GM12878 (cell line): Measurements from ENCODE around the gene TCIRG1. TPM values are rescaled to one million over a fixed set of nuclear protein-coding genes. Genes with fewer than 3 reads are reported as not detected.

Source experiments
- ASH2L ChIP-seq: fragments of 300-600, 200-600 bp; sonication (generic); IDR thresholded peaks from 2 replicates; pipeline ENCODE4 v1.6.1; 2017; ENCODE audit warnings: low read depth, mild to moderate bottlenecking, borderline replicate concordance
- BHLHE40 ChIP-seq, 2 experiments: fragments of 450-650 bp in 1 of 2; IDR thresholded peaks; 2 replicates each; pipeline ENCODE4 v1.6.1; 2011 to 2017; ENCODE audit warnings: low read depth in 2 of 2, borderline replicate concordance in 1 of 2, improper control_type of control experiment in 1 of 2, low read length in 1 of 2, mild to moderate bottlenecking in 1 of 2
- CBX3 ChIP-seq: fragments of 200-600 bp; sonication (generic); IDR thresholded peaks from 2 replicates; pipeline ENCODE4 v1.6.1; 2016; ENCODE audit warnings: low read depth, borderline replicate concordance
- CBX5 ChIP-seq: sonication (generic); IDR thresholded peaks from 2 replicates; pipeline ENCODE4 v1.6.1; 2016; ENCODE audit warnings: low read depth, moderate library complexity, mild to moderate bottlenecking, inconsistent platforms
- EP300 ChIP-seq, 2 experiments: fragments of 150-350 bp in 1 of 2; IDR thresholded peaks; 2 replicates each; pipeline ENCODE4 v1.6.1; 2011 to 2012; ENCODE audit warnings: low read depth in 2 of 2, low read length in 2 of 2, borderline replicate concordance in 1 of 2, improper control_type of control experiment in 1 of 2, inconsistent platforms in 1 of 2; ENCODE audit not compliant: control insufficient read depth in 1 of 2
- HDAC6 ChIP-seq: fragments of 200-600 bp; sonication (generic); IDR thresholded peaks from one replicate; pipeline ENCODE4 v1.8.0; 2017; ENCODE audit warnings: antibody characterized with exemption; ENCODE audit not compliant: unreplicated experiment
- IRF4 ChIP-seq: IDR thresholded peaks from 2 replicates; pipeline ENCODE4 v1.6.1; 2011; ENCODE audit warnings: low read depth, low read length
- MEF2A ChIP-seq: IDR thresholded peaks from 2 replicates; pipeline ENCODE4 v1.6.1; 2011; ENCODE audit warnings: low read depth, mild to moderate bottlenecking, low read length, moderate library complexity; ENCODE audit not compliant: insufficient read depth
- NR2C1 ChIP-seq: fragments of 450-650 bp; IDR thresholded peaks from 2 replicates; pipeline ENCODE4 v1.6.1; 2017; ENCODE audit warnings: antibody characterized with exemption, mild to moderate bottlenecking, moderate library complexity
- POLR2A ChIP-seq: IDR thresholded peaks from 2 replicates; pipeline ENCODE4 v1.6.1; 2011; ENCODE audit warnings: low read depth, mild to moderate bottlenecking, low read length
- POLR2AphosphoS2 ChIP-seq: IDR thresholded peaks from 2 replicates; pipeline ENCODE4 v1.6.1; 2011; ENCODE audit warnings: low read depth, mild to moderate bottlenecking, low read length, improper control_type of control experiment, moderate library complexity
- RBBP5 ChIP-seq: fragments of 200-600 bp; sonication (generic); conservative IDR thresholded peaks from 2 replicates; pipeline ENCODE4 v1.6.1; 2016
- RUNX3 ChIP-seq: IDR thresholded peaks from 2 replicates; pipeline ENCODE4 v1.6.1; 2012; ENCODE audit warnings: low read length, inconsistent platforms
- SMC3 ChIP-seq: IDR thresholded peaks from 2 replicates; pipeline ENCODE4 v1.6.1; 2011; ENCODE audit warnings: low read length, improper control_type of control experiment, borderline replicate concordance
- SREBF1 ChIP-seq: IDR thresholded peaks from 2 replicates; pipeline ENCODE4 v1.6.1; 2012; ENCODE audit warnings: mild to moderate bottlenecking, low read length
- SUPT20H ChIP-seq: IDR thresholded peaks from 2 replicates; pipeline ENCODE4 v1.6.1; 2011; ENCODE audit warnings: low read depth, mild to moderate bottlenecking, low read length, moderate library complexity, borderline replicate concordance; ENCODE audit not compliant: control insufficient read depth
- SUZ12 ChIP-seq: fragments of 200-600 bp; sonication (generic); IDR thresholded peaks from one replicate; pipeline ENCODE4 v1.6.1; 2018; ENCODE audit warnings: antibody characterized with exemption, mild to moderate bottlenecking; ENCODE audit not compliant: unreplicated experiment
- TARDBP ChIP-seq: IDR thresholded peaks from 2 replicates; pipeline ENCODE4 v1.6.1; 2016; ENCODE audit warnings: borderline replicate concordance
- polyA plus RNA-seq, 11 experiments: library from polyadenylated mRNA; depleted of rRNA in 4 of 11; unstranded in 6 of 11; stranded (reverse) in 5 of 11; fragments of >200 nt; fragmentation: Nextera tagmentation in 4 of 11; fragmentation: Illumina TruSeq in 1 of 11; extraction: Ambion mirVana in 4 of 11; extraction: Trizol in 1 of 11; gene quantifications; 1 replicate in 1 of 11; 2 replicates in 10 of 11; pipeline versions ENCODE4 v1.2.1 to v1.2.3, GENCODE V29; 2011 to 2016; ENCODE audit warnings: inconsistent platforms in 2 of 11, missing spikeins in 2 of 11, low read depth in 1 of 11
- total RNA-seq, 4 experiments: library from RNA; depleted of rRNA in 3 of 4; stranded (reverse); fragments of >200 nt in 3 of 4; fragmentation: Illumina TruSeq in 1 of 4; extraction: Trizol in 1 of 4; gene quantifications; 2 replicates each; pipeline versions ENCODE4 v1.2.1 to v1.2.3, GENCODE V29; 2013 to 2021
- TF ChIP-seq, protein P1 (sequence below): fragments of 450-650 bp; IDR thresholded peaks from 2 replicates; pipeline ENCODE4 v1.6.1; 2018; ENCODE audit warnings: mild to moderate bottlenecking, low read depth, moderate library complexity; ENCODE audit not compliant: partially characterized antibody
- TF ChIP-seq, protein P2 (sequence below): fragments of 450-650 bp; IDR thresholded peaks from 2 replicates; pipeline ENCODE4 v1.6.1; 2018; ENCODE audit warnings: borderline replicate concordance, mild to moderate bottlenecking; ENCODE audit not compliant: partially characterized antibody
- TF ChIP-seq, protein P3 (sequence below): fragments of 150-350 bp; IDR thresholded peaks from 2 replicates; pipeline ENCODE4 v1.6.1; 2014; ENCODE audit warnings: mild to moderate bottlenecking, low read depth, low read length

The TCIRG1 gene
- total and polyA plus RNA-seq, 10 of the 15 experiments (the other 5 are each of a cell fraction or from before 2014, with no cell fraction given), result 0.76 to 218 (median 87.4) TPM

DNA sequence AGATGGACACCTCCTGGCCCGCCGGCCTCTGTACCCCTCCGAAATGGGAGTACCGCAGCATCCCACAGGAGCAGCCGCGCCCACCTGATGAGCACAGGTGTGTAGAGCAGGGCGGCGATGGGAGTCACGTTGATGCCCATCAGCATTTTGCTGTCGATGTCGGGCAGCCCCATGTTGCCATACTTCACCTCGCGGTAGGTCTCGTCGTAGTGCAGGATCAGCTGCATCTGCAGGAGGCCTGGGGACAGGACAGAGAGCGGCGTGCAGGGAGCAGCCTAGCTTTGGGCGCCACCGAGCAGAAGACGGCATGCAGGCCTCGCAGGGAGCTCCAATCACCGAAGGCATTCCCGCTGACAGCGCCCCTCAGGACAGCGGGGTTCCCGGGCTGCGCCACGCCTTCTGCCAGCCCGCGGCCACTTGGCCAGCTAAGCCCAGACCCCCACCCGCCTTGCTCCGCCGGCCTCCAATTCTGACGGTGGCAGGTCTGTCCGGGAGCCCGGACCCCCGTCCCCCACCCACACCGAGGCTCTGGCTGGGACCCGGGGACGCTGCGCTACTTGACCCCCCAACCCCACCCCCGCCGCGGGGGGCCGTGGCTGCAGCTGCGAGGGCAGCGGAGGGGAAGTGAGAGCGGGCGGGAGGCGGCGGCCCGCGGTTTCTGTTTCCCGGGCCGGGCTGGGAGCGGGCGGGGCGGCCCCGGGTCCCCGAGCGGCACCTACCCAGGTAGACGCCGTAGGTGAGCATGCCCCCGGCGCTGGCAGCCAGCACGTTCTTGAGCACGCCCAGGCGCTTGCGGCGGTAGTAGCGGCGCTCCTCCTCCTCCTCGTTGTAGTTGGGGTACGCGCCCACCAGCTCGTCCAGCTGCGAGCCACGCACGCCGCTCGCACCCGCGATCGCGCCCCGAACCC is 35.6 kb upstream of the TCIRG1 start (continued):
- TF ChIP-seq, protein P1, sequence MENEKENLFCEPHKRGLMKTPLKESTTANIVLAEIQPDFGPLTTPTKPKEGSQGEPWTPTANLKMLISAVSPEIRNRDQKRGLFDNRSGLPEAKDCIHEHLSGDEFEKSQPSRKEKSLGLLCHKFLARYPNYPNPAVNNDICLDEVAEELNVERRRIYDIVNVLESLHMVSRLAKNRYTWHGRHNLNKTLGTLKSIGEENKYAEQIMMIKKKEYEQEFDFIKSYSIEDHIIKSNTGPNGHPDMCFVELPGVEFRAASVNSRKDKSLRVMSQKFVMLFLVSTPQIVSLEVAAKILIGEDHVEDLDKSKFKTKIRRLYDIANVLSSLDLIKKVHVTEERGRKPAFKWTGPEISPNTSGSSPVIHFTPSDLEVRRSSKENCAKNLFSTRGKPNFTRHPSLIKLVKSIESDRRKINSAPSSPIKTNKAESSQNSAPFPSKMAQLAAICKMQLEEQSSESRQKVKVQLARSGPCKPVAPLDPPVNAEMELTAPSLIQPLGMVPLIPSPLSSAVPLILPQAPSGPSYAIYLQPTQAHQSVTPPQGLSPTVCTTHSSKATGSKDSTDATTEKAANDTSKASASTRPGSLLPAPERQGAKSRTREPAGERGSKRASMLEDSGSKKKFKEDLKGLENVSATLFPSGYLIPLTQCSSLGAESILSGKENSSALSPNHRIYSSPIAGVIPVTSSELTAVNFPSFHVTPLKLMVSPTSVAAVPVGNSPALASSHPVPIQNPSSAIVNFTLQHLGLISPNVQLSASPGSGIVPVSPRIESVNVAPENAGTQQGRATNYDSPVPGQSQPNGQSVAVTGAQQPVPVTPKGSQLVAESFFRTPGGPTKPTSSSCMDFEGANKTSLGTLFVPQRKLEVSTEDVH, result no peak
- TF ChIP-seq BHLHE40 (IDR thresholded peaks at IDR 0.05; ENCODE audit: borderline replicate concordance in 1 of 2, low read depth in 2 of 2, low read length in 1 of 2) (peak in 1 of 2 experiments; percentile 81; a peak in 3 of 4 replicates), TARDBP (no peak), POLR2A (peak; percentile 49; the same call in 1 of the 2 replicates), MEF2A (no peak), SMC3 (no peak), NR2C1 (no peak), RUNX3 (peak; percentile 55), SUPT20H (no peak), CBX5 (no peak), SREBF1 (no peak), SUZ12 (no peak), RBBP5 (no peak), CBX3 (no peak), POLR2AphosphoS2 (no peak), ASH2L (no peak), HDAC6 (no peak), EP300 (IDR thresholded peaks at IDR 0.05; ENCODE audit: borderline replicate concordance in 1 of 2, control insufficient read depth in 1 of 2, low read depth in 2 of 2, low read length in 2 of 2) (no peak), IRF4 (no peak)
- TF ChIP-seq, protein P2, sequence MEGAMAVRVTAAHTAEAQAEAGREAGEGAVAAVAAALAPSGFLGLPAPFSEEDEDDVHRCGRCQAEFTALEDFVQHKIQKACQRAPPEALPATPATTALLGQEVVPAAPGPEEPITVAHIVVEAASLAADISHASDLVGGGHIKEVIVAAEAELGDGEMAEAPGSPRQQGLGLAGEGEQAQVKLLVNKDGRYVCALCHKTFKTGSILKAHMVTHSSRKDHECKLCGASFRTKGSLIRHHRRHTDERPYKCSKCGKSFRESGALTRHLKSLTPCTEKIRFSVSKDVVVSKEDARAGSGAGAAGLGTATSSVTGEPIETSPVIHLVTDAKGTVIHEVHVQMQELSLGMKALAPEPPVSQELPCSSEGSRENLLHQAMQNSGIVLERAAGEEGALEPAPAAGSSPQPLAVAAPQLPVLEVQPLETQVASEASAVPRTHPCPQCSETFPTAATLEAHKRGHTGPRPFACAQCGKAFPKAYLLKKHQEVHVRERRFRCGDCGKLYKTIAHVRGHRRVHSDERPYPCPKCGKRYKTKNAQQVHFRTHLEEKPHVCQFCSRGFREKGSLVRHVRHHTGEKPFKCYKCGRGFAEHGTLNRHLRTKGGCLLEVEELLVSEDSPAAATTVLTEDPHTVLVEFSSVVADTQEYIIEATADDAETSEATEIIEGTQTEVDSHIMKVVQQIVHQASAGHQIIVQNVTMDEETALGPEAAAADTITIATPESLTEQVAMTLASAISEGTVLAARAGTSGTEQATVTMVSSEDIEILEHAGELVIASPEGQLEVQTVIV, result no peak
- TF ChIP-seq, protein P3, sequence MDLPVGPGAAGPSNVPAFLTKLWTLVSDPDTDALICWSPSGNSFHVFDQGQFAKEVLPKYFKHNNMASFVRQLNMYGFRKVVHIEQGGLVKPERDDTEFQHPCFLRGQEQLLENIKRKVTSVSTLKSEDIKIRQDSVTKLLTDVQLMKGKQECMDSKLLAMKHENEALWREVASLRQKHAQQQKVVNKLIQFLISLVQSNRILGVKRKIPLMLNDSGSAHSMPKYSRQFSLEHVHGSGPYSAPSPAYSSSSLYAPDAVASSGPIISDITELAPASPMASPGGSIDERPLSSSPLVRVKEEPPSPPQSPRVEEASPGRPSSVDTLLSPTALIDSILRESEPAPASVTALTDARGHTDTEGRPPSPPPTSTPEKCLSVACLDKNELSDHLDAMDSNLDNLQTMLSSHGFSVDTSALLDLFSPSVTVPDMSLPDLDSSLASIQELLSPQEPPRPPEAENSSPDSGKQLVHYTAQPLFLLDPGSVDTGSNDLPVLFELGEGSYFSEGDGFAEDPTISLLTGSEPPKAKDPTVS, result no peak
